ENCODE data around the gene PDE9A. TPM values are rescaled to one million over a fixed set of nuclear protein-coding genes. Genes with fewer than 3 reads are reported as not detected.

The PDE9A gene
- total and polyA plus RNA-seq, 3 donors from 2014 or later: 5.7 to 6.4 (median 6.3) TPM

DNA sequence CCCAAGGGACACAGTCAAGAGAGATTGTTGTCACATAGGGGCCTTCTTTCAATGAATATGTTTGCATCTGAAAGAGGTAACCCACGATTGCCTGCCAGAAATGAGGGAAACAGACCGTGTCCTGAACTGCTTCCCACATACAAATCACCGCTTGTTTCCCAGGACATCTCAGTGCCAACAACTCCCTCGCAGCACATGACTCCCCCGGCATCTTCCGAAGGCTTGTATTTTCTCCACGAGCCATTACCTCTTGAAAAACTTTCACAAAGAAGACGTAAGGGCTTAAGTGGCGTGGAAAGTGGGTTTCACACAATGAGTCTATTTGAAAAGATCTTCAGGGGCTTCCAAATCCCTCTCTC lies 31.6 kb upstream of the PDE9A start:
- no peak overlapping the region for H3K27ac ChIP-seq
- H3K27me3 ChIP-seq: no peaks in the 10 kb centered on the region
- H3K4me3 ChIP-seq: no peak overlapping the region
- TF ChIP-seq POLR2A (IDR thresholded peaks at IDR 0.05): no peak
- TF ChIP-seq, protein P1, sequence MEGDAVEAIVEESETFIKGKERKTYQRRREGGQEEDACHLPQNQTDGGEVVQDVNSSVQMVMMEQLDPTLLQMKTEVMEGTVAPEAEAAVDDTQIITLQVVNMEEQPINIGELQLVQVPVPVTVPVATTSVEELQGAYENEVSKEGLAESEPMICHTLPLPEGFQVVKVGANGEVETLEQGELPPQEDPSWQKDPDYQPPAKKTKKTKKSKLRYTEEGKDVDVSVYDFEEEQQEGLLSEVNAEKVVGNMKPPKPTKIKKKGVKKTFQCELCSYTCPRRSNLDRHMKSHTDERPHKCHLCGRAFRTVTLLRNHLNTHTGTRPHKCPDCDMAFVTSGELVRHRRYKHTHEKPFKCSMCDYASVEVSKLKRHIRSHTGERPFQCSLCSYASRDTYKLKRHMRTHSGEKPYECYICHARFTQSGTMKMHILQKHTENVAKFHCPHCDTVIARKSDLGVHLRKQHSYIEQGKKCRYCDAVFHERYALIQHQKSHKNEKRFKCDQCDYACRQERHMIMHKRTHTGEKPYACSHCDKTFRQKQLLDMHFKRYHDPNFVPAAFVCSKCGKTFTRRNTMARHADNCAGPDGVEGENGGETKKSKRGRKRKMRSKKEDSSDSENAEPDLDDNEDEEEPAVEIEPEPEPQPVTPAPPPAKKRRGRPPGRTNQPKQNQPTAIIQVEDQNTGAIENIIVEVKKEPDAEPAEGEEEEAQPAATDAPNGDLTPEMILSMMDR (IDR thresholded peaks at IDR 0.05): no peak
- no peaks in the 10 kb centered on the region for H3K36me3 ChIP-seq (ENCODE audit: low read depth, missing control alignments)
- 40 to 60% methylated on average over 9 of the region's 9 CpGs for WGBS, 2 donors
- no peaks in the 10 kb centered on the region for H3K4me1 ChIP-seq
- no peaks in the 10 kb centered on the region for H3K9me3 ChIP-seq
- DNase-seq: no peak
- intact Hi-C loops (cut with DNase I; ENCODE audit: low total_unique reads): no loop called here

DNA sequence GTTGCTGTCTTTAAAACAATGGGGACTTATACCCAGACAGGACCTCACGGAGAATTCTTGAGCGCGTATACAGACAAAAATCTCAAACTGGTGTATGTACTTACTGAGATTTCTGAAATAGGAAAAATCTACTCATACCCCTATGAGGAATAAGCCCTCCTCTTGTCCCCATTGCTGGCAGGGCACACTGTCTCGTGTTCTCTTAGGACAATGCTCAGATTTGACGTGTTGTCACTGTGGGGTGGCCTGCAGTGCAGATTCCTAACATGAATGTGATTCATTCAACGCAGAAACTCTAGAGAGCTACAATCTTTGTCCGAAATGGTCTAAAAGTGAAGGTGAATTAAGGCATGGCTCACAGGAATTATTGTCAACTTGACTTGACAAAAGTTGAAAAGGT lies 31.1 kb upstream of the PDE9A start:
- Histone ChIP-seq H3K27me3 (no peaks in the 10 kb centered on the region), H3K4me3 (no peak overlapping the region), H3K36me3 (ENCODE audit: low read depth, missing control alignments) (no peaks in the 10 kb centered on the region), H3K27ac (no peak overlapping the region), H3K4me1 (no peaks in the 10 kb centered on the region), H3K9me3 (no peaks in the 10 kb centered on the region)
- WGBS, 2 donors: 92 to 96% methylated on average over 7 of the region's 7 CpGs
- DNase-seq: no peak
- no peak for TF ChIP-seq POLR2A (IDR thresholded peaks at IDR 0.05)
- TF ChIP-seq, protein P1 (IDR thresholded peaks at IDR 0.05): no peak
- intact Hi-C loops (cut with DNase I; ENCODE audit: low total_unique reads): no loop called here

DNA sequence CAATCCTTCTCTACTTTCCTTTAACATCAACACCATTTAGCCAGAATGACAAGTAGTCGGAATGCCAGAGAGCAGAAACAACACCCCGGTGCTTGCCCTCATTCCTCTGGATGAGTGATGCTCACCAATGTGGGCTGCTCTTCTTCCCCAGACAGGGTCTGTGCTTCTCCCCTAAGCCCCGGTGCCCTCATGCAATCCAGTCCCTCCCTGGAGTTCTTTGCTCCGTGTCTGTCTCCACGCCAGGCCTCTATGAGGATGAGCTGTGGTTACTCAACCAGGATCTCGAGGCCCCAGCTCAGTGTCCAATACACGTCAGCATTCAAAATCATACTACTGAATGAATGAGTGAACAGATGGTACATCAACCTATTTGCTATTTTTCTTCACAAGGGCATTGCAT lies 29.7 kb upstream of the PDE9A start:
- Histone ChIP-seq H3K36me3 (ENCODE audit: low read depth, missing control alignments) (no peaks in the 10 kb centered on the region), H3K4me3 (no peak overlapping the region), H3K4me1 (no peaks in the 10 kb centered on the region), H3K9me3 (no peaks in the 10 kb centered on the region), H3K27me3 (no peaks in the 10 kb centered on the region), H3K27ac (no peak overlapping the region)
- WGBS, 2 donors: 77 to 90% methylated on average over 7 of the region's 7 CpGs
- intact Hi-C loops (cut with DNase I; ENCODE audit: low total_unique reads): no loop called here
- TF ChIP-seq POLR2A (IDR thresholded peaks at IDR 0.05): no peak
- TF ChIP-seq, protein P1 (IDR thresholded peaks at IDR 0.05): no peak
- no peak for DNase-seq

DNA sequence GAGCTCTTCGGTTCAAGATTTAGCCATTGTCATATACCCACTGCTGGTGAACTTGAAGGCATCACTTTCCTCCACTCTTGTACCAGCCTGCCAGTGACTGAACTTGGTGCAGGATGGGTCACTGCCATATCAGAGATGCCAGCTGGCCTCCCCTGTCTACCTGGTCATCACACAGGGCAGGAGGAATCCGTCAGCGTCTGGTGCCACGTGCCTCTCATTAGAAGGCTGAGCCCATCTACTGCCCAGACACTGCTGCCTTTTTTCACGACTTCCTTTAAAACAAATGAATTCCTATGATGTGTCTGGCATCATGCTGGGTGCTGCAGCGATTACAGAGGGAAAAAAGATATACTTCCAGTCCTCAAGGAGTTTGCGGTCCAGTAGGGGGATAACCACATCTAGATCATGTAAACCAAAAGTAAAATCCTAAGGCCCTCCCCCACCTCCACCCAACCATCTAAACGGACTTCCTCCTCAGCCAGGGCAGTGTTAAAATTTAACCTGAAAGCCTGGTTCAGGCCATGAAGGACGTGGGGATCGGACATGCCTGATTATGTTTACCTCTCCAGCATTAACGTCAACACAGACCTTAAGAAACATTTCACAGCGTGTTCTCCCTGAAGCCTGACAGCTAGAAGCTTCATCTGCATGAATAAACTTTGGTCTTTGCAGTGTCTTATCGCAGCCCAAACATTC lies 29.2 kb upstream of the PDE9A start:
- Histone ChIP-seq H3K36me3 (ENCODE audit: low read depth, missing control alignments) (no peaks in the 10 kb centered on the region), H3K9me3 (no peaks in the 10 kb centered on the region), H3K4me1 (no peaks in the 10 kb centered on the region), H3K27me3 (no peaks in the 10 kb centered on the region), H3K27ac (no peak overlapping the region), H3K4me3 (no peak overlapping the region)
- DNase-seq: no peak
- TF ChIP-seq, protein P1 (IDR thresholded peaks at IDR 0.05): no peak
- no peak for TF ChIP-seq POLR2A (IDR thresholded peaks at IDR 0.05)
- intact Hi-C loops (cut with DNase I; ENCODE audit: low total_unique reads): no loop called here
- WGBS, 2 donors: 73 to 81% methylated on average over 12 to 13 of the region's 13 CpGs

DNA sequence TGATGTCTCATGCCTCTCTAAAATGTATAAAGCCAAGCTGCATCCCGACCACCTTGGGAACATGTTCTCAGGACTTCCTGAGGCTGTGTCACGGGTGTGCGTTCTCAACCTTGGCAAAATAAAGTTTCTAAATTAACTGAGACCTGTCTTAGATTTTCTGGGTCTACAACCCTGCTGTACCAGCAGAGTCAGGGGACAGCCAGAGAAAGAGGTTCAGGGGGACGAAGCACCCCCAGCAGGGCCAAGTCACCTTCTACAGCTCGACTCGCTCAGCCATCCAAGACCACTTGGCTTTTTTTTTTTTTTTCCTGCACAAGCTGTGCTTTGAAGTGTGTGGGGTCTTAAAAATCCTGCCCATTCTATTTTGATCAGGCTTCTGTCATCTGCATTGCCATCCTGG lies 28.5 kb upstream of the PDE9A start:
- no peaks in the 10 kb centered on the region for H3K9me3 ChIP-seq
- no peak overlapping the region for H3K27ac ChIP-seq
- WGBS, 2 donors: 81 to 93% methylated on average over 6 of the region's 6 CpGs
- no peaks in the 10 kb centered on the region for H3K36me3 ChIP-seq (ENCODE audit: low read depth, missing control alignments)
- intact Hi-C loops (cut with DNase I; ENCODE audit: low total_unique reads): no loop called here
- H3K4me3 ChIP-seq: no peak overlapping the region
- no peak for DNase-seq
- H3K4me1 ChIP-seq: no peaks in the 10 kb centered on the region
- H3K27me3 ChIP-seq: no peaks in the 10 kb centered on the region
- TF ChIP-seq, protein P1 (IDR thresholded peaks at IDR 0.05): no peak
- no peak for TF ChIP-seq POLR2A (IDR thresholded peaks at IDR 0.05)

All from testis (tissue), 3 donors.